ENCODE data around the gene HYCC1. TPM values are rescaled to one million over a fixed set of nuclear protein-coding genes. Genes with fewer than 3 reads are reported as not detected.
A peak's percentile ranks its signal among the peaks of the same experiment; 100 is the strongest.
"Not testable (repeated sequence)": the region's sequence is repeated elsewhere in the genome, so short reads cannot be mapped to it uniquely, and the experiment has no call there.

The HYCC1 gene
- total and polyA plus RNA-seq, 9 donors = 8.3 to 27.4 (median 24.2) TPM

DNA sequence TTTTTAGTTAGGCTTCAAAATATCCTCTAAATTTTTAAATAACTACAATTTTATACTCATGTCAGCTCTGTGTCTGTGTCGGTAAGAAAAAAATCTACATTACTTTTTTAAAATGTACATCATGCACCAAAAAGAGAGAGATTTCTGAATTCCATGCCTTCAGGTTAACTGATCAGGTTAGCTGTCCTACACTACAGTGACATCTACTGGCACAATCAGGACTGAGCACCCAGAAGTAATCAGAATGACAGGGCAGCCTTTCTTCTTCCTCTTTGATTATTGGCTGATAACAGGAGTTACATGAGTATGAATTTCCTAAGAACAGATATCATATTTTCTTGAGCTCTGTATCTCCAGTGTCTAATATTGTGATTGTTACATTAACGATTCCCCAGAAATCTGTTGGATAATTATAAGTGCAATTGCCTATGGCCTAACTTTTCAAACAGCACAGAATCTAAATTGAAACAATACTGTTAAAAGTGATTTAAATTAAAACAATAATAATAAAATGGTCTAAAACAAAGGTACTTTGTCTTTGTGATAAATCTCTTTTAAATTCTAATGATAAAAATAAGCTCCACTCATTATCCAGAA lies 41.8 kb upstream of the HYCC1 start:
- H3K36me3 ChIP-seq = no peaks in the 10 kb centered on the region
- peak in 1 of 5 donors; percentile 37 for DNase-seq
- no peak overlapping the region for H3K4me3 ChIP-seq
- no peaks in the 10 kb centered on the region for H3K27me3 ChIP-seq
- TF ChIP-seq CTCF (IDR thresholded peaks at IDR 0.05) (peak; percentile 59 to 69 (median 67)), POLR2A (IDR thresholded peaks at IDR 0.05) (no peak)
- H3K4me1 ChIP-seq (ENCODE audit: insufficient read depth) = no peaks in the 10 kb centered on the region
- 4 to 5% (median 5%) methylated on average over 2 of the region's 2 CpGs for WGBS, 3 donors
- H3K9me3 ChIP-seq = no peaks in the 10 kb centered on the region
- intact Hi-C loops (cut with DNase I) = loop anchor here in 3 of 4 donors (5.0 to 10.0 kb wide), 2 partner anchors 498 to 501 kb away; no protein-coding TSS in a partner anchor
- H3K27ac ChIP-seq = no peak overlapping the region

DNA sequence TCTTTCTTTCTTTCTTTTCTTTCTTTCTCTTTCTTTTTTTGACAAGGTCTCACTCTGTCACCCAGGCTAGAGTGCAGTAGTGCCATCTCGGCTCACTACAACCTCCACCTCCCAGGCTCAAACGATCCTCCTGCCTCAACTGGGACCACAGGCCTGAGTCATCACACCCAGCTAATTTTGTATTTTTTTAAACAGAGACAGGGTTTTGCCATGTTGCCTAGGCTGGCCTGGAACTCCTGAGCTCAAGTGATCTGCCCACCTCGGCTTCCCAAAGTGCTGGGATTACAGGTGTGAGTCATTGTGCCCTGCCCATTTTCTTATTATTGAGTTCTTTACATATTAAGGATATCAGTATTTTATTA lies 37.2 kb upstream of the HYCC1 start:
- WGBS, 3 donors = 74 to 77% (median 76%) methylated on average over 3 of the region's 3 CpGs
- not testable (repeated sequence) for H3K4me1 ChIP-seq (ENCODE audit: insufficient read depth); H3K9me3 ChIP-seq; H3K4me3 ChIP-seq; DNase-seq; H3K36me3 ChIP-seq; H3K27ac ChIP-seq; H3K27me3 ChIP-seq
- intact Hi-C loops (cut with DNase I) = loop anchor here in 2 of 4 donors (5.0 to 10.0 kb wide), 2 partner anchors 494 to 496 kb away; no protein-coding TSS in a partner anchor

DNA sequence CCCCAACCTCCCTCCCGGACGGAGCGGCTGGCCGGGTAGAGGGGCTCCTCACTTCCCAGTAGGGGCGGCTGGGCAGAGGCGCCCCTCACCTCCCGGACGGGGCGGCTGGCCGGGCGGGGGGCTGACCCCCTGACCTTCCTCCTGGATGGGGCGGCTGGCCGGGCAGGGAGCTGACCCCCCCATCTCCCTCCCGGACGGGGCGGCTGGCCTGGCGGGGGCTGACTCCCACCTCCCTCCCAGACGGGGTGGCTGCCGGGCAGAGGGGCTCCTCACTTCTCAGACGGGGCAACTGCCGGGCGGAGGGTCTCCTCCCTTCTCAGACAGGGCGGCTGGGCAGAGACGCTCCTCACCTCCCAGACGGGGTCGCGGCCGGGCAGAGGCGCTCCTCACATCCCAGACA lies 32.4 kb upstream of the HYCC1 start:
- DNase-seq = peak in 1 of 5 donors; percentile 16
- H3K4me1 ChIP-seq (ENCODE audit: insufficient read depth); intact Hi-C loops (cut with DNase I); H3K4me3 ChIP-seq; H3K36me3 ChIP-seq; H3K9me3 ChIP-seq; H3K27me3 ChIP-seq; H3K27ac ChIP-seq: not testable (repeated sequence)
- WGBS, 3 donors = 88 to 97% (median 94%) methylated on average over 6 to 29 of the region's 29 CpGs

- H3K27ac ChIP-seq; H3K4me3 ChIP-seq; DNase-seq; intact Hi-C loops (cut with DNase I); H3K9me3 ChIP-seq; H3K27me3 ChIP-seq; H3K4me1 ChIP-seq (ENCODE audit: insufficient read depth); H3K36me3 ChIP-seq: not testable (repeated sequence)
- WGBS, 3 donors = 82 to 95% (median 95%) methylated on average over 4 to 6 of the region's 6 CpGs
Measured at GRCh38 chr7:23045086-23045485, 31.2 kb upstream of the HYCC1 start.

- TF ChIP-seq POLR2A (IDR thresholded peaks at IDR 0.05) = no peak
- no peak for TF ChIP-seq CTCF (IDR thresholded peaks at IDR 0.05)
- no peak for TF ChIP-seq EP300 (IDR thresholded peaks at IDR 0.05)
- no peak overlapping the region for H3K27ac ChIP-seq
- no peak overlapping the region for H3K4me3 ChIP-seq
- H3K27me3 ChIP-seq = no peaks in the 10 kb centered on the region
- DNase-seq = no peak
- WGBS, 3 donors = 84 to 87% (median 86%) methylated on average over 3 of the region's 3 CpGs
- H3K4me1 ChIP-seq (ENCODE audit: insufficient read depth) = no peaks in the 10 kb centered on the region
- intact Hi-C loops (cut with DNase I) = no loop called here
- H3K9me3 ChIP-seq = no peaks in the 10 kb centered on the region
- H3K36me3 ChIP-seq = no peaks in the 10 kb centered on the region
Measured at GRCh38 chr7:23044581-23044980, 30.7 kb upstream of the HYCC1 start.

GRCh38 chr7:23043441-23043840 lies 29.5 kb upstream of the HYCC1 start:
- Histone ChIP-seq H3K36me3 (no peaks in the 10 kb centered on the region), H3K4me1 (ENCODE audit: insufficient read depth) (no peaks in the 10 kb centered on the region), H3K4me3 (no peak overlapping the region), H3K27me3 (no peaks in the 10 kb centered on the region), H3K27ac (no peak overlapping the region), H3K9me3 (no peaks in the 10 kb centered on the region)
- no peak for DNase-seq
- intact Hi-C loops (cut with DNase I) = no loop called here
- WGBS, 3 donors = 86 to 93% (median 93%) methylated on average over 2 of the region's 2 CpGs
- no peak for TF ChIP-seq POLR2A (IDR thresholded peaks at IDR 0.05)
- no peak for TF ChIP-seq EP300 (IDR thresholded peaks at IDR 0.05)
- TF ChIP-seq CTCF (IDR thresholded peaks at IDR 0.05) = no peak

- H3K27ac ChIP-seq; DNase-seq; H3K27me3 ChIP-seq; H3K4me3 ChIP-seq; H3K36me3 ChIP-seq; H3K9me3 ChIP-seq; H3K4me1 ChIP-seq (ENCODE audit: insufficient read depth); intact Hi-C loops (cut with DNase I): not testable (repeated sequence)
- WGBS, 3 donors = 75 to 88% (median 80%) methylated on average over 2 to 3 of the region's 4 CpGs
Measured at GRCh38 chr7:23039674-23040073, 25.7 kb upstream of the HYCC1 start.

DNA sequence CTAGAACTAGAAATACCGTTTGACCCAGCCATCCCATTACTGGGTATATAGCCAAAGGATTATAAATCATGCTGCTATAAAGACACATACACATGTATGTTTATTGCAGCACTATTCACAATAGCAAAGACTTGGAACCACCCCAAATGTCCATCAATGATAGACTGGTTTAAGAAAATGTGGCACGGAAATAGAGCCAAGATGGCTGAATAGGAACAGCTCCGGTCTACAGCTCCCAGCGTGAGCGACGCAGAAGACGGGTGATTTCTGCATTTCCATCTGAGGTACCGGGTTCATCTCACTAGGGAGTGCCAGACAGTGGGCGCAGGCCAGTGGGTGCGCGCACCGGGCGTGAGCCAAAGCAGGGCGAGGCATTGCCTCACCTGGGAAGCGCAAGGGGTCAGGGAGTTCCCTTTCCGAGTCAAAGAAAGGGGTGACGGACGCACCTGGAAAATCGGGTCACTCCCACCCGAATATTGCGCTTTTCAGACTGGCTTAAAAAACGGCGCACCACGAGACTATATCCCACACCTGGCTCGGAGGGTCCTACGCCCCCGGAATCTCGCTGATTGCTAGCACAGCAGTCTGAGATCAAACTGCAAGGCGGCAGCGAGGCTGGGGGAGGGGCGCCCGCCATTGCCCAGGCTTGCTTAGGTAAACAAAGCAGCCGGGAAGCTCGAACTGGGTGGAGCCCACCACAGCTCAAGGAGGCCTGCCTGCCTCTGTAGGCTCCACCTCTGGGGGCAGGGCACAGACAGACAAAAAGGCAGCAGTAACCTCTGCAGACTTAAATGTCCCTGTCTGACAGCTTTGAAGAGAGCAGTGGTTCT lies 21.8 kb upstream of the HYCC1 start:
- H3K27ac ChIP-seq; H3K27me3 ChIP-seq; H3K9me3 ChIP-seq; H3K36me3 ChIP-seq; H3K4me1 ChIP-seq (ENCODE audit: insufficient read depth); DNase-seq; H3K4me3 ChIP-seq; intact Hi-C loops (cut with DNase I): not testable (repeated sequence)
- 82 to 86% (median 85%) methylated on average over 21 to 27 of the region's 34 CpGs for WGBS, 3 donors
